WTC11 (cell line): ENCODE results near the gene C5orf24. TPM values are rescaled to one million over a fixed set of nuclear protein-coding genes. Genes with fewer than 3 reads are reported as not detected.
A peak's percentile ranks its signal among the peaks of the same experiment; 100 is the strongest.

Experiments used
- ATF1 ChIP-seq: sonication (generic); formaldehyde crosslinking; IDR thresholded peaks from 2 replicates; pipeline ENCODE4 v1.8.1; 2023; ENCODE audit warnings: mild to moderate bottlenecking, moderate library complexity, missing genetic modification reagents
- ATF2 ChIP-seq: sonication (generic); formaldehyde crosslinking; IDR thresholded peaks from 2 replicates; pipeline ENCODE4 v1.8.1; 2022; ENCODE audit warnings: low read depth, missing genetic modification reagents, borderline replicate concordance
- ATF6 ChIP-seq: sonication (generic); formaldehyde crosslinking; IDR thresholded peaks from 2 replicates; pipeline ENCODE4 v1.8.1; 2023; ENCODE audit warnings: mild to moderate bottlenecking, missing genetic modification reagents
- CREB1 ChIP-seq: sonication (generic); formaldehyde crosslinking; IDR thresholded peaks from 2 replicates; pipeline ENCODE4 v1.8.0; 2023; ENCODE audit warnings: mild to moderate bottlenecking, missing genetic modification reagents
- E2F4 ChIP-seq: sonication (generic); formaldehyde crosslinking; IDR thresholded peaks from 2 replicates; pipeline ENCODE4 v1.8.1; 2022; ENCODE audit warnings: low read depth, mild to moderate bottlenecking, moderate library complexity, missing genetic modification reagents, borderline replicate concordance
- ELF4 ChIP-seq: sonication (generic); formaldehyde crosslinking; IDR thresholded peaks from 2 replicates; pipeline ENCODE4 v1.8.1; 2022; ENCODE audit warnings: low read depth, mild to moderate bottlenecking, moderate library complexity, missing genetic modification reagents
- GTF2I ChIP-seq: fragments of 250-450 bp; sonication (Bioruptor Pico); conservative IDR thresholded peaks from 2 replicates; pipeline ENCODE4 v1.4.0; 2021; ENCODE audit warnings: mild to moderate bottlenecking
- HMGA2 ChIP-seq: fragments of 250-450 bp; sonication (Bioruptor Pico); IDR thresholded peaks from 2 replicates; pipeline ENCODE4 v1.4.0; 2021; ENCODE audit warnings: mild to moderate bottlenecking, moderate library complexity
- HMGXB4 ChIP-seq: sonication (generic); formaldehyde crosslinking; IDR thresholded peaks from 2 replicates; pipeline ENCODE4 v1.8.1; 2023; ENCODE audit warnings: mild to moderate bottlenecking, moderate library complexity, missing genetic modification reagents
- NFE2L1 ChIP-seq: sonication (generic); formaldehyde crosslinking; IDR thresholded peaks from 2 replicates; pipeline ENCODE4 v1.8.1; 2023; ENCODE audit warnings: missing genetic modification reagents
- NFYB ChIP-seq: sonication (generic); formaldehyde crosslinking; conservative IDR thresholded peaks from 2 replicates; pipeline ENCODE4 v1.8.0; 2022; ENCODE audit warnings: low read depth, missing genetic modification reagents
- NR1H2 ChIP-seq: sonication (generic); formaldehyde crosslinking; IDR thresholded peaks from 2 replicates; pipeline ENCODE4 v1.9.0; 2021; ENCODE audit warnings: mild to moderate bottlenecking, moderate library complexity, missing genetic modification reagents
- NR2C2 ChIP-seq: sonication (generic); formaldehyde crosslinking; IDR thresholded peaks from 2 replicates; pipeline ENCODE4 v1.8.0; 2022; ENCODE audit warnings: mild to moderate bottlenecking, missing genetic modification reagents
- PREB ChIP-seq: sonication (generic); formaldehyde crosslinking; IDR thresholded peaks from 2 replicates; pipeline ENCODE4 v1.8.1; 2022; ENCODE audit warnings: mild to moderate bottlenecking, missing genetic modification reagents, moderate library complexity, borderline replicate concordance
- SMAD4 ChIP-seq: sonication (generic); formaldehyde crosslinking; IDR thresholded peaks from 2 replicates; pipeline ENCODE4 v1.8.0; 2022; ENCODE audit warnings: mild to moderate bottlenecking, missing genetic modification reagents
- USF1 ChIP-seq: sonication (generic); formaldehyde crosslinking; IDR thresholded peaks from 2 replicates; pipeline ENCODE4 v1.8.0; 2022; ENCODE audit warnings: mild to moderate bottlenecking, missing genetic modification reagents
- ZMAT4 ChIP-seq: fragments of 250-450 bp; sonication (Bioruptor Pico); IDR thresholded peaks from 2 replicates; pipeline ENCODE4 v1.9.0; 2021; ENCODE audit warnings: mild to moderate bottlenecking
- ZNF416 ChIP-seq: fragments of 250-450 bp; sonication (Bioruptor Pico); IDR thresholded peaks from 2 replicates; pipeline ENCODE4 v1.9.0; 2021; ENCODE audit warnings: mild to moderate bottlenecking, inconsistent platforms
- ZNF423 ChIP-seq: fragments of 250-450 bp; sonication (Bioruptor Pico); IDR thresholded peaks from 2 replicates; pipeline ENCODE4 v2.1.2; 2022; ENCODE audit warnings: mild to moderate bottlenecking, moderate library complexity
- total RNA-seq: library from RNA; stranded (reverse); gene quantifications from 3 replicates; pipeline ENCODE4 v1.2.3, GENCODE V29; 2021
- TF ChIP-seq, protein P1 (sequence below): sonication (generic); formaldehyde crosslinking; IDR thresholded peaks from 2 replicates; pipeline ENCODE4 v1.8.1; 2023; ENCODE audit warnings: mild to moderate bottlenecking, missing genetic modification reagents, moderate library complexity
- TF ChIP-seq, protein P2 (sequence below): sonication (generic); formaldehyde crosslinking; IDR thresholded peaks from 2 replicates; pipeline ENCODE4 v1.8.0; 2022; ENCODE audit warnings: mild to moderate bottlenecking, missing genetic modification reagents
- TF ChIP-seq, protein P3 (sequence below): sonication (generic); formaldehyde crosslinking; IDR thresholded peaks from 2 replicates; pipeline ENCODE4 v1.8.0; 2023; ENCODE audit warnings: missing genetic modification reagents
- TF ChIP-seq, protein P4 (sequence below): sonication (generic); formaldehyde crosslinking; IDR thresholded peaks from 2 replicates; pipeline ENCODE4 v1.8.1; 2023; ENCODE audit warnings: mild to moderate bottlenecking, missing genetic modification reagents

Gene C5orf24
- total RNA-seq, 1 experiment from 2014 or later = 15.7 TPM

GRCh38 chr5:134873987-134874830 is 28.4 kb downstream of the C5orf24 start, which contains the start of gene TXNDC15 (continued):
- TF ChIP-seq USF1 = 0 out of 2 replicates have a peak, but pooled peaks have one; percentile 43
- TF ChIP-seq NR2C2 (CRISPR knock-in tag) = no peak
- no peak for TF ChIP-seq ZNF416 (CRISPR knock-in tag)
- 0 out of 2 replicates have a peak, but pooled peaks have one; percentile 57 for TF ChIP-seq NFE2L1 (CRISPR knock-in tag)
- no peak for TF ChIP-seq ZMAT4
- TF ChIP-seq, protein P1, sequence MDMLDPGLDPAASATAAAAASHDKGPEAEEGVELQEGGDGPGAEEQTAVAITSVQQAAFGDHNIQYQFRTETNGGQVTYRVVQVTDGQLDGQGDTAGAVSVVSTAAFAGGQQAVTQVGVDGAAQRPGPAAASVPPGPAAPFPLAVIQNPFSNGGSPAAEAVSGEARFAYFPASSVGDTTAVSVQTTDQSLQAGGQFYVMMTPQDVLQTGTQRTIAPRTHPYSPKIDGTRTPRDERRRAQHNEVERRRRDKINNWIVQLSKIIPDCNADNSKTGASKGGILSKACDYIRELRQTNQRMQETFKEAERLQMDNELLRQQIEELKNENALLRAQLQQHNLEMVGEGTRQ (CRISPR knock-in tag) = no peak
- no peak for TF ChIP-seq SMAD4 (CRISPR knock-in tag)
- TF ChIP-seq, protein P2, sequence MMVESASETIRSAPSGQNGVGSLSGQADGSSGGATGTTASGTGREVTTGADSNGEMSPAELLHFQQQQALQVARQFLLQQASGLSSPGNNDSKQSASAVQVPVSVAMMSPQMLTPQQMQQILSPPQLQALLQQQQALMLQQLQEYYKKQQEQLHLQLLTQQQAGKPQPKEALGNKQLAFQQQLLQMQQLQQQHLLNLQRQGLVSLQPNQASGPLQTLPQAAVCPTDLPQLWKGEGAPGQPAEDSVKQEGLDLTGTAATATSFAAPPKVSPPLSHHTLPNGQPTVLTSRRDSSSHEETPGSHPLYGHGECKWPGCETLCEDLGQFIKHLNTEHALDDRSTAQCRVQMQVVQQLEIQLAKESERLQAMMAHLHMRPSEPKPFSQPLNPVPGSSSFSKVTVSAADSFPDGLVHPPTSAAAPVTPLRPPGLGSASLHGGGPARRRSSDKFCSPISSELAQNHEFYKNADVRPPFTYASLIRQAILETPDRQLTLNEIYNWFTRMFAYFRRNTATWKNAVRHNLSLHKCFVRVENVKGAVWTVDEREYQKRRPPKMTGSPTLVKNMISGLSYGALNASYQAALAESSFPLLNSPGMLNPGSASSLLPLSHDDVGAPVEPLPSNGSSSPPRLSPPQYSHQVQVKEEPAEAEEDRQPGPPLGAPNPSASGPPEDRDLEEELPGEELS = peak; percentile 75; the same call in 1 of the 2 replicates
- no peak for TF ChIP-seq NR1H2 (CRISPR knock-in tag)
- TF ChIP-seq HMGA2 (CRISPR knock-in tag) = 0 out of 2 replicates have a peak, but pooled peaks have one; percentile 26
- TF ChIP-seq ELF4 (CRISPR knock-in tag) = peak; percentile 47; the same call in 1 of the 2 replicates
- TF ChIP-seq HMGXB4 = peak; percentile 72; the same call in 1 of the 2 replicates
- TF ChIP-seq PREB (CRISPR knock-in tag) = no peak
- no peak for TF ChIP-seq GTF2I (CRISPR knock-in tag)
- peak; percentile 41; the same call in 1 of the 2 replicates for TF ChIP-seq E2F4 (CRISPR knock-in tag)
- TF ChIP-seq CREB1 (CRISPR knock-in tag) = peak; percentile 76; the same call in 1 of the 2 replicates
- TF ChIP-seq, protein P3, sequence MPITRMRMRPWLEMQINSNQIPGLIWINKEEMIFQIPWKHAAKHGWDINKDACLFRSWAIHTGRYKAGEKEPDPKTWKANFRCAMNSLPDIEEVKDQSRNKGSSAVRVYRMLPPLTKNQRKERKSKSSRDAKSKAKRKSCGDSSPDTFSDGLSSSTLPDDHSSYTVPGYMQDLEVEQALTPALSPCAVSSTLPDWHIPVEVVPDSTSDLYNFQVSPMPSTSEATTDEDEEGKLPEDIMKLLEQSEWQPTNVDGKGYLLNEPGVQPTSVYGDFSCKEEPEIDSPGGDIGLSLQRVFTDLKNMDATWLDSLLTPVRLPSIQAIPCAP = peak; percentile 67; the same call in 1 of the 2 replicates
- TF ChIP-seq ATF1 (CRISPR knock-in tag) = no peak
- TF ChIP-seq, protein P4, sequence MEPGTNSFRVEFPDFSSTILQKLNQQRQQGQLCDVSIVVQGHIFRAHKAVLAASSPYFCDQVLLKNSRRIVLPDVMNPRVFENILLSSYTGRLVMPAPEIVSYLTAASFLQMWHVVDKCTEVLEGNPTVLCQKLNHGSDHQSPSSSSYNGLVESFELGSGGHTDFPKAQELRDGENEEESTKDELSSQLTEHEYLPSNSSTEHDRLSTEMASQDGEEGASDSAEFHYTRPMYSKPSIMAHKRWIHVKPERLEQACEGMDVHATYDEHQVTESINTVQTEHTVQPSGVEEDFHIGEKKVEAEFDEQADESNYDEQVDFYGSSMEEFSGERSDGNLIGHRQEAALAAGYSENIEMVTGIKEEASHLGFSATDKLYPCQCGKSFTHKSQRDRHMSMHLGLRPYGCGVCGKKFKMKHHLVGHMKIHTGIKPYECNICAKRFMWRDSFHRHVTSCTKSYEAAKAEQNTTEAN (CRISPR knock-in tag) = 0 out of 2 replicates have a peak, but pooled peaks have one; percentile 66
- no peak for TF ChIP-seq ATF2 (CRISPR knock-in tag)
- 0 out of 2 replicates have a peak, but pooled peaks have one; percentile 17 for TF ChIP-seq NFYB (CRISPR knock-in tag)
- TF ChIP-seq ZNF423 (CRISPR knock-in tag) = no peak
- no peak for TF ChIP-seq ATF6
